Measurements from ENCODE around the gene RRAS.

GRCh38 chr19:49645592-49645991, 5.6 kb upstream of the RRAS start:
- TF ChIP-seq CTCF (IDR thresholded peaks at IDR 0.05 in 8 of 11, conservative IDR thresholded peaks at IDR 0.05 in 3 of 11) (no peak), POLR2A (IDR thresholded peaks at IDR 0.05) (no peak)
